Breast epithelium (tissue), 4 donors: Measurements from ENCODE around the gene PLA2G2D. TPM values are rescaled to one million over a fixed set of nuclear protein-coding genes. Genes with fewer than 3 reads are reported as not detected.
A peak's percentile ranks its signal among the peaks of the same experiment; 100 is the strongest.

Experiments
- DNase-seq, 2 donors: peaks; one replicate each; pipeline ENCODE4 v3.0.0-alpha.2; 2019; ENCODE audit warnings: low spot score in 2 of 2
- H3K27ac ChIP-seq, 2 donors: fragments of 200-600 bp; sonication (generic) in 1 of 2; one replicate each; pipeline ENCODE4 v1.5.1; 2016 to 2019; ENCODE audit warnings: mild to moderate bottlenecking in 1 of 2
- H3K27me3 ChIP-seq, 2 donors: fragments of 200-600 bp; sonication (generic) in 1 of 2; one replicate each; pipeline versions ENCODE4 v1.5.1 to v1.6.0; 2017 to 2019; ENCODE audit warnings: control low read depth in 1 of 2, mild to moderate bottlenecking in 1 of 2
- H3K36me3 ChIP-seq: fragments of 200-600 bp; one replicate; pipeline ENCODE4 v1.5.1; 2019
- H3K4me1 ChIP-seq, 2 donors: fragments of 200-600 bp; sonication (generic); one replicate each; pipeline ENCODE4 v1.5.1; 2016 to 2019; ENCODE audit warnings: control low read depth in 1 of 2
- H3K4me3 ChIP-seq, 3 donors: fragments of 200-600 bp; sonication (generic); 1 replicate in 2 of 3; 2 replicates in 1 of 3; pipeline ENCODE4 v1.5.1; 2016 to 2019; ENCODE audit warnings: mild to moderate bottlenecking in 3 of 3, moderate library complexity in 2 of 3
- H3K9me3 ChIP-seq, 2 donors: fragments of 200-600 bp; sonication (generic) in 1 of 2; one replicate each; pipeline ENCODE4 v1.5.1; 2016 to 2019; ENCODE audit warnings: control low read depth in 1 of 2
- CTCF ChIP-seq, 3 donors: fragments of 450-650 bp; IDR thresholded peaks; one replicate each; pipeline ENCODE4 v1.5.1; 2016 to 2017; ENCODE audit warnings: antibody characterized with exemption in 3 of 3, mild to moderate bottlenecking in 3 of 3, moderate library complexity in 3 of 3
- POLR2A ChIP-seq: fragments of 450-650 bp; IDR thresholded peaks from one replicate; pipeline ENCODE4 v1.6.1; 2016; ENCODE audit warnings: antibody characterized with exemption, mild to moderate bottlenecking, moderate library complexity
- POLR2AphosphoS5 ChIP-seq, 3 donors: sonication (generic); formaldehyde crosslinking; IDR thresholded peaks; one replicate each; pipeline ENCODE4 v1.6.1; 2017; ENCODE audit warnings: antibody characterized with exemption in 3 of 3
- intact Hi-C: fragments of 100-400 bp; cut with DNase I; formaldehyde crosslinking; loops from one replicate; pipeline ENCODE4 v1.15.1; 2023; ENCODE audit warnings: low total_unique reads
- total RNA-seq, 3 donors: library from RNA; depleted of rRNA; stranded (reverse); fragments of >200 nt; gene quantifications; one replicate each; pipeline ENCODE4 v1.1.0, GENCODE V29; 2016

The PLA2G2D gene
- total RNA-seq, 3 donors from 2014 or later, result 0.44 TPM; not detected in 2

- Histone ChIP-seq H3K9me3 (no peaks in the 10 kb centered on the region), H3K36me3 (no peaks in the 10 kb centered on the region), H3K27me3 (no peaks in the 10 kb centered on the region), H3K4me1 (no peaks in the 10 kb centered on the region), H3K4me3 (no peak overlapping the region), H3K27ac (no peak overlapping the region)
- TF ChIP-seq POLR2A (no peak), CTCF (IDR thresholded peaks at IDR 0.05) (no peak)
- intact Hi-C loops, result no loop called here
- DNase-seq, result no peak
These were observed 42.5 kb downstream of the PLA2G2D start for GRCh38 chr1:20076710-20077461.

GRCh38 chr1:20076223-20076622 is 43.1 kb downstream of the PLA2G2D start:
- TF ChIP-seq POLR2AphosphoS5 (IDR thresholded peaks at IDR 0.05) (no peak), POLR2A (no peak), CTCF (IDR thresholded peaks at IDR 0.05) (no peak)
- H3K4me3 ChIP-seq, result no peak overlapping the region
- H3K4me1 ChIP-seq, result no peaks in the 10 kb centered on the region
- H3K27me3 ChIP-seq, result no peaks in the 10 kb centered on the region
- H3K9me3 ChIP-seq, result no peaks in the 10 kb centered on the region
- intact Hi-C loops, result no loop called here
- no peak overlapping the region for H3K27ac ChIP-seq
- H3K36me3 ChIP-seq, result no peaks in the 10 kb centered on the region
- DNase-seq, result no peak

DNA sequence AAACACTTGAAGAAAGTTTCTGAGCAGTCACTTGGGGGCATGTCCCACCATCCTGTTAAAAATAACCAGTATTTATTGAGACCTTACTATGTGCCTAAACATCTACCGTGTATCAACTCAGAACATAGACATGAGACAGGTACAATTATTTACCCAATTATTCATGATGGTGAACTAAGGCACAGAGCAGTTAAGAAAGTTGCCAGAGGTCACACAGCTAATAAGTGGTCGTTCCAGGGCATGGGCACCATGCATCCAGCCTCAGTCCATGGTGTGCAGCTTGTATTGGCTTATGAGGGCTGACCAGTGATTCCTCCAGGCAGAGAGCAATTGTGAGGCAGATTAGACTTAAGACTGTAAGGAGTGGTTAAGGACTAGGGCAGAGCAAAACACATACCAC is 44.0 kb downstream of the PLA2G2D start:
- H3K36me3 ChIP-seq, result no peaks in the 10 kb centered on the region
- DNase-seq, result no peak
- TF ChIP-seq POLR2AphosphoS5 (IDR thresholded peaks at IDR 0.05), result no peak
- TF ChIP-seq POLR2A, result no peak
- no peak for TF ChIP-seq CTCF (IDR thresholded peaks at IDR 0.05)
- peak overlapping the region in 1 of 2 donors; percentile 61 for H3K27ac ChIP-seq
- no peaks in the 10 kb centered on the region for H3K9me3 ChIP-seq
- H3K4me3 ChIP-seq, result no peak overlapping the region
- intact Hi-C loops, result no loop called here
- no peaks in the 10 kb centered on the region for H3K4me1 ChIP-seq
- H3K27me3 ChIP-seq, result no peaks in the 10 kb centered on the region

- no peaks in the 10 kb centered on the region for H3K36me3 ChIP-seq
- peak overlapping the region in 1 of 2 donors; percentile 61 for H3K27ac ChIP-seq
- H3K9me3 ChIP-seq, result no peaks in the 10 kb centered on the region
- no peaks in the 10 kb centered on the region for H3K27me3 ChIP-seq
- H3K4me3 ChIP-seq, result no peak overlapping the region
- no peak for DNase-seq
- H3K4me1 ChIP-seq, result no peaks in the 10 kb centered on the region
- intact Hi-C loops, result no loop called here
- TF ChIP-seq POLR2AphosphoS5 (IDR thresholded peaks at IDR 0.05) (no peak), CTCF (IDR thresholded peaks at IDR 0.05) (no peak), POLR2A (no peak)
These were observed 44.6 kb downstream of the PLA2G2D start for GRCh38 chr1:20074725-20075171.

- Histone ChIP-seq H3K4me3 (no peak overlapping the region), H3K9me3 (no peaks in the 10 kb centered on the region), H3K27ac (peak overlapping the region in 1 of 2 donors; percentile 61), H3K4me1 (no peaks in the 10 kb centered on the region), H3K36me3 (no peaks in the 10 kb centered on the region), H3K27me3 (no peaks in the 10 kb centered on the region)
- DNase-seq, result no peak
- intact Hi-C loops, result no loop called here
- TF ChIP-seq POLR2A, result no peak
- TF ChIP-seq POLR2AphosphoS5 (IDR thresholded peaks at IDR 0.05), result no peak
- TF ChIP-seq CTCF (IDR thresholded peaks at IDR 0.05), result no peak
These were observed 45.1 kb downstream of the PLA2G2D start for GRCh38 chr1:20074055-20074724.
